Activated T-helper 2 cell treated with anti-CD3 and anti-CD28 coated beads, Interferon-gamma antibody, Interleukin-2, Interleukin-4, amounts not matched to agents 10 μg/mL and 5 μg/mL and 100 μg/mL, durations not matched to agents 14 hours and 24 hours and 36 hours (primary cell): ENCODE data around the gene IMP4. TPM values are rescaled to one million over a fixed set of nuclear protein-coding genes. Genes with fewer than 3 reads are reported as not detected.

ENCODE experiments used
- DNase-seq: peaks from one replicate; pipeline ENCODE4 v3.0.0; 2021; ENCODE audit warnings: low spot score
- H3K27ac Mint-ChIP-seq: one replicate; pipeline ENCODE4 v1.8.0; 2021; ENCODE audit warnings: mixed read lengths
- H3K27me3 Mint-ChIP-seq: one replicate; pipeline ENCODE4 v1.8.0; 2021; ENCODE audit warnings: low read depth, mixed read lengths
- H3K36me3 Mint-ChIP-seq: one replicate; pipeline ENCODE4 v1.8.0; 2021; ENCODE audit warnings: low read depth, mixed read lengths
- H3K4me1 Mint-ChIP-seq: one replicate; pipeline ENCODE4 v1.8.0; 2021; ENCODE audit warnings: low read depth, mixed read lengths
- H3K4me3 Mint-ChIP-seq: one replicate; pipeline ENCODE4 v1.8.0; 2021; ENCODE audit warnings: low read depth, mild to moderate bottlenecking, moderate library complexity, mixed read lengths
- H3K9me3 Mint-ChIP-seq: one replicate; pipeline ENCODE4 v1.8.0; 2021; ENCODE audit warnings: mixed read lengths
- intact Hi-C: fragments of 100-400 bp; cut with micrococcal nuclease; formaldehyde crosslinking; loops from one replicate; pipeline ENCODE4 v1.15.1; 2023
- total RNA-seq: library from RNA; stranded (reverse); gene quantifications from 2 replicates; pipeline ENCODE4 v1.2.3, GENCODE V29; 2022

Gene IMP4
- total RNA-seq, 1 donor from 2014 or later = 142 TPM

DNA sequence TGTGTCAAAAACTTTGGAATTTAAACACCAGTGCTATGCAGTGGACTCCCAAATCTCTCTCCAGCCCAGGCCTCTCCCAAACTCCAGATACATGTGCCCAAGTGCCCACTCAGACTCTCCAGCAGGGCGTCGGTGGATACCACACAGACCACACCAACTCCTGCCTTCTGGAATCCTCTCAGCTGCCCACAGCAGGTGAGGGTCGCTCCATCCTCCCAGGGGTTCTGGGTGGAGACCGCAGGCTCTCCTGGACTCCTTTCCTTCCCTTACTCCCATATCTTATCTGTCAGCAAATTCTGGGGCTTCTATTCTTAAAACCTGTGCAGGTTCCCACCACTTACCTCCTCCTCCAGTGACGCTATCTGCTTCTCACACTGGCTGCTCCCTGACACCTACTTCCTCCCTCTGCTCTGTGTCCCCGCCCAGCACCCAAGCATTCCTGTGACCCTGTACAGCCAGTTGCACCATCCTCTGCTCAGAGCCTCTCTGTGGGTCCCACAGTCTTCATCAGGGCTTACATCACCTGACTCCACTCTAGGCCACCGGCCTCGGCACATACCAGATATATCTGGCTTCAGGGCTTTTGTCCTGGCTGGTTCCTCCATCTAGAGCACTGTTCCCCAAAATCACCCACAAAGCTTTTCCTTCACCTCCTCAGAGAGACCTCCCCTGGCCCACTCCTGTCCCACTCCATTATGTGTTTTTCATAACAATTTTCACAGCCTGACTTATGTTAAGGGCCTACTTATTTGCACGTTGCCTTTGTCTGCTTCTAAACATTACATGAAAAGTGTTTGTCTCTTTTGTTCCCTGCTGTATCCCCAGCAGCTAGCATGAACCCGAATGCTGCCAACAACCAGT, 2.6 kb upstream of the IMP4 start:
- Mint-ChIP-seq H3K4me3 (no peak overlapping the region), H3K9me3 (no peaks in the 10 kb centered on the region), H3K36me3 (peaks cover 43% of the 10 kb centered on the region), H3K27ac (no peak overlapping the region), H3K27me3 (peaks cover 2% of the 10 kb centered on the region), H3K4me1 (peaks cover 9% of the 10 kb centered on the region)
- intact Hi-C loops = loop anchor here (5.0 to 10.0 kb wide), 2 partner anchors 185 to 752 kb away; partner anchors contain the start of gene FAM168B
- DNase-seq = no peak

DNA sequence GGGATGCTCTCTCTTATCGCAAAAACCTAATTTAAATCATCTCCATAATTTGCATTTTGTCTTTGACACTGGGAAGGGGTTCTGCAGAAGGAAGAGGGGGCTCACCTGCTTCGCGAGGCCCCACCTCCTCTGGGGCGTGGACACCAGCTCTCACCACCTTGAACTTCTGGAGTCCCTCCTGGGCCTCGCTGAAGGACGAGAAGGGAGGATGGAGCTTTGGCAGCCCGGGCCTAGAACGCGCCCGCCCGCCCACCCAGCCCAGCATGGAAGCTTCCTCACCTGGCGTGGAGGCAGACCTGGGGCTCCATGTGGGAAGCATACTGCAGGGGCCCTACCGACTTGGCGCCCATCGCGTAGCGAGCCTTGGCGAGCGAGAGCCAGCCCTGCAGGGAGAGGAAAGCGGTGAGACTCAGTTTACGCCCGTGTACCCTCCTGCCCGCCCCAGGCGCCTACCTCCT, 1.1 kb upstream of the IMP4 start:
- no peaks in the 10 kb centered on the region for H3K27me3 Mint-ChIP-seq
- no peak for DNase-seq
- H3K4me1 Mint-ChIP-seq = peaks cover 15% of the 10 kb centered on the region
- no peaks in the 10 kb centered on the region for H3K9me3 Mint-ChIP-seq
- H3K27ac Mint-ChIP-seq = peak overlapping the region; percentile 97
- H3K36me3 Mint-ChIP-seq = peaks cover 58% of the 10 kb centered on the region
- H3K4me3 Mint-ChIP-seq = peak overlapping the region; percentile 100
- intact Hi-C loops = loop anchor here (1.0 to 5.0 kb wide), 6 partner anchors 15 to 1151 kb away; partner anchors contain the start of genes FAM168B, MZT2A, PTPN18 and SMPD4

DNA sequence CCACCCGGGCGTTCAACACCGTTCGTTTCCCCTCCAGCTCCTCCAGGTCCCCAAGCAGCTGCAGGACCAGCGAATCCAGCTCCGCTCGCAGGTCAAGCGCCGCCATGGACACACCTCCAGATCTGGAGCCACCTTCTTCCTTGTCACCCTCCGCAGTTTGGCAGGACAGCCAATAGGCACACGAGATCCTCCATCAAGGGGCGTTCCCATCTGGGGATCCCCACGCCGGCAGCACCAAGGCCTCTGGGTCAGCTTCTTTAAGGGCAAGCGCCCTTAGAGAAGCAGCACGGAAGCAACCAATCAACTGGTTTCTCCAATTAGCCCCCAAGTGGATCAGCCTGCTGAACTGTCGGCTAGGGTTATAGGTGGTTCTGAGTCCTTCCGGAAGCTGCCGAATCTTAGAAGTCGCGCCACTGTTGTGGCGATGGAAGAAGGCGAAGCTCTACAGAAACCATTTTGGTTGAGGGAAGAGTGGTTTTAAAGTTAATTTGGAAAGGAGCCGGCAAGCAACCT, 621 bp upstream of the IMP4 start:
- H3K27ac Mint-ChIP-seq = peak overlapping the region; percentile 97
- H3K9me3 Mint-ChIP-seq = no peaks in the 10 kb centered on the region
- peaks cover 63% of the 10 kb centered on the region for H3K36me3 Mint-ChIP-seq
- peaks cover 15% of the 10 kb centered on the region for H3K4me1 Mint-ChIP-seq
- peak; percentile 86 for DNase-seq
- intact Hi-C loops = loop anchor here (1.0 to 5.0 kb wide), 6 partner anchors 14 to 1151 kb away; partner anchors contain the start of genes FAM168B, MZT2A, PTPN18 and SMPD4
- H3K27me3 Mint-ChIP-seq = no peaks in the 10 kb centered on the region
- peak overlapping the region; percentile 100 for H3K4me3 Mint-ChIP-seq

DNA sequence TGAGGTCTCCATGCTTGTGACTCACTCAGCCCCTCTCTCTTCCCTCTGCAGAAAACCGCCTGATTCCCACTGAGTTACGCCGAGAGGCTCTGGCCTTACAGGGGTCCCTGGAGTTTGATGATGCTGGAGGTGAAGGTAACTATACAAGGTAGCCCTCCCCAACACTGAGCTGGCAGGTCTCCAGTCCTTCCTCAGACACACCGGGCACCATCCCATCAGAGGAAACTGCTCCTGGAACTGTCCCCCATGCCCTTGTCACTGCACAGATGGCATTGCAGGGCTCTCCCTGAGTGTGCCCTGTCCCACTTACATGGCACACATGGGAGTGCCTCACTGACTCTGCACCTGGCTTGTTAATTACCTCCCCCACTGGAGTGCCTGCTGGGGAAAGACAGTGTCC, 1.9 kb downstream of the IMP4 start:
- Mint-ChIP-seq H3K36me3 (peaks cover 70% of the 10 kb centered on the region), H3K4me3 (peak overlapping the region; percentile 100), H3K27me3 (no peaks in the 10 kb centered on the region), H3K9me3 (no peaks in the 10 kb centered on the region), H3K27ac (no peak overlapping the region), H3K4me1 (peaks cover 21% of the 10 kb centered on the region)
- no peak for DNase-seq
- intact Hi-C loops = loop anchor here (5.0 kb wide), 1 partner anchor 748 kb away; the partner anchor contains the start of gene FAM168B

DNA sequence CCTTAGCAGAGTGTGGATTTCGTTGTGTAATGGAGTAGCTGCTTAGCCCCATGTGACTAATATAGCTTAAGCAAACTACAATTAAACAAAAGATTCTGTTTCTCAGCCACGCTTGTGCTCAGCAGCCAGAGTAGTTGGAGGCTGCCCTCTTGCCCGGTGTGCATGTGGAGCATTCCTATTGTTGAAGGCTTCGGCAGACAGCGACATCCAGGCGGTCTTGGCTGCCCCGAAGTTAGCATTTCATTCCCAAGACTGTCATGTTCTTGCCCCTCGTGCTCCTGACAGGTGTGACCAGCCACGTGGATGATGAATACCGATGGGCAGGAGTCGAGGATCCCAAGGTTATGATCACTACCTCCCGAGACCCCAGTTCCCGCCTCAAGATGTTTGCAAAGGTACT, 2.4 kb downstream of the IMP4 start:
- peak overlapping the region; percentile 57 for H3K4me3 Mint-ChIP-seq
- H3K9me3 Mint-ChIP-seq = no peaks in the 10 kb centered on the region
- H3K27me3 Mint-ChIP-seq = no peaks in the 10 kb centered on the region
- no peak for DNase-seq
- H3K27ac Mint-ChIP-seq = no peak overlapping the region
- peaks cover 22% of the 10 kb centered on the region for H3K4me1 Mint-ChIP-seq
- H3K36me3 Mint-ChIP-seq = peaks cover 64% of the 10 kb centered on the region
- intact Hi-C loops = no loop called here

DNA sequence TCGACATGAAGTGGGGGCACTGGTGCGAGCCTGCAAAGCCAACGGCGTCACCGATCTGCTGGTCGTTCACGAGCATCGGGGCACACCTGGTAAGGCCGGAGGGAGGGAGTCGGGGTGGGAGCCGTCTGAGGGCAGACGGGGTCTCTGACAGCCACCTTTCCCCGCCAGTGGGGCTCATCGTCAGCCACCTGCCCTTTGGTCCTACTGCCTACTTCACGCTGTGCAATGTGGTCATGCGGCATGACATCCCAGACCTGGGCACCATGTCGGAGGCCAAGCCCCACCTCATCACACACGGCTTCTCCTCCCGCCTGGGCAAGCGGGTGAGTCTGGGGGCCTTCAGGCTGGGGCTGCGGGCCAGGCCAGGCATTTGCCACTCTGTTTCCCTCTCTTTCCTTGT, 2.9 kb downstream of the IMP4 start:
- H3K27ac Mint-ChIP-seq = no peak overlapping the region
- H3K9me3 Mint-ChIP-seq = no peaks in the 10 kb centered on the region
- H3K4me3 Mint-ChIP-seq = no peak overlapping the region
- DNase-seq = no peak
- peaks cover 22% of the 10 kb centered on the region for H3K4me1 Mint-ChIP-seq
- H3K36me3 Mint-ChIP-seq = peaks cover 64% of the 10 kb centered on the region
- intact Hi-C loops = no loop called here
- no peaks in the 10 kb centered on the region for H3K27me3 Mint-ChIP-seq

DNA sequence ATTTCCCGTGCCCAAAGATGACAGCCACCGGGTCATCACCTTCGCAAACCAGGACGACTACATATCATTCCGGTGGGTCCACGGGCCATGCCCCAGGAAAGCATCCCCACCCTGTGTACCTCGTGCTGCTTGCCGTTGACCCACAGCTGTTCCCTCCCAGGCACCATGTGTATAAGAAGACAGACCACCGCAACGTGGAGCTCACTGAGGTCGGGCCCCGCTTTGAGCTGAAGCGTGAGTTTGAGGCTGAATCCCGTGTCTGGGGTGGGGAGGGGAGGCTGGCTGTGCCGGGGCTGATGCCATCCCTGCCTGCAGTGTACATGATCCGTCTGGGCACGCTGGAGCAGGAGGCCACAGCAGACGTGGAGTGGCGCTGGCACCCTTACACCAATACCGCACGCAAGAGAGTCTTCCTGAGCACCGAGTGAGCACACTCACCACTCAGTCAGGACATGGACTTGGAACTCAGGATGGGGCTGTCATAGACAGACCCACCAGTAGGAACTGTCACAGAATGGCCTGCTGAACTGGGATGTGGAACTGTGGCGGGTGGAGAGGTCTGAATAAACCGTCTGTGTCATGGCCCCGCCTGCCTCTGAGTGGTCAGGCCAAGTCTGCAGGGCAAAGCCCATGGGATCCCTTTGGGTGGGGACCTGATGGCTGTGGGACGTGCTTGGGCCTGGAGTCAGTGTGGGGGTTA, 3.5 kb downstream of the IMP4 start:
- Mint-ChIP-seq H3K36me3 (peaks cover 64% of the 10 kb centered on the region), H3K4me3 (no peak overlapping the region), H3K27me3 (no peaks in the 10 kb centered on the region), H3K4me1 (peaks cover 19% of the 10 kb centered on the region), H3K27ac (no peak overlapping the region), H3K9me3 (no peaks in the 10 kb centered on the region)
- intact Hi-C loops = no loop called here
- no peak for DNase-seq

DNA sequence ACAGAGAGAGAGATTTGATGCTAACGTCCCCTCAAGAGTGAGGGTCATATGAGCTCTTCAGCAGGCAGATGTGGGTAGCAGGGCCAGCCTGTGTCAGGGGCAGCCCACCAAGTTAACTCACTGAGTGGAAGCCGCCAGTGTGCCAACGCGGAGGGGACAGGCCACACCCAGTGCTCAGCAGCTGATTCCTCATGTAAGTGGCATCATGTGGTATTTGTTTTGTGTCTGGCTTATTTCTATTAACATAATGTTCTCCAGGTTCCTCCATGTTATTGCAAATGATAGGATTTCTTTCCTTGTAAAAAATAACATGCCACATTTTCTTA, 4.0 kb downstream of the IMP4 start:
- DNase-seq = no peak
- Mint-ChIP-seq H3K4me1 (peaks cover 16% of the 10 kb centered on the region), H3K27me3 (no peaks in the 10 kb centered on the region), H3K9me3 (no peaks in the 10 kb centered on the region), H3K27ac (no peak overlapping the region), H3K36me3 (peaks cover 65% of the 10 kb centered on the region), H3K4me3 (no peak overlapping the region)
- intact Hi-C loops = no loop called here

DNA sequence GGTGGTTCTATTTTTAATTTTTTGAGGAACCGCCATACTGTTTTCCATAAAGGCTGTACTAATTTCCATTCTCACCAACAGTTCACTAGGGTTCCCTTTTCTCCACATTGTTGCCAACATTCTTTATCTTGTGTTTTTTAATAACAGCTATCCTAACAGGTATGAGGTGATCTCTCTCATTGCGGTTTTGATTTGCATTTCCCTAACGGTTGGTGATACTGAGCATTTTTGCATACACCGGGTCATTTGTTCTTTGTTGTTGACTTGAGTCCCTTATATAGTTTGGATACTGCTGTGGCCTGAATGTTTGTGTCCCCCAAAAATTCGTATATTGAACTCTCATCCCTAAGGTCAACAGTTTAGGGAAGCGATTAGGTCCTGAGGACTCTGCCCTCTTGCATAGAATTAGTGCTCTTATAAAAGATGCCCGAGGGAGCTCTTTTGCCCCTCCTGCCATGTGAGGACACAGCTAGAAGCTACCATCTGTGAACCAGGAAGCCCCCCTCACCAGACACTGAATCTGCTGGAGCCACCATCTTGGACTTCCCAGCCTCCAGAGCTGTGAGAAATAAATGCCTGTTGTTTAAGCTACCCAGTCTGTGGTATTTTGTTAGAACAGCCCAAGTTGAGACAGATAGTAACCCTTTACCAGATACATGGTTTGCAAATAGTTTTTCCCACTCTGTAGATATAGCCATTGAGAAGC, 4.7 kb downstream of the IMP4 start:
- Mint-ChIP-seq H3K36me3 (peaks cover 65% of the 10 kb centered on the region), H3K27ac (peak overlapping the region; percentile 5), H3K9me3 (no peaks in the 10 kb centered on the region), H3K4me3 (no peak overlapping the region), H3K27me3 (no peaks in the 10 kb centered on the region), H3K4me1 (peaks cover 14% of the 10 kb centered on the region)
- intact Hi-C loops = no loop called here
- no peak for DNase-seq

DNA sequence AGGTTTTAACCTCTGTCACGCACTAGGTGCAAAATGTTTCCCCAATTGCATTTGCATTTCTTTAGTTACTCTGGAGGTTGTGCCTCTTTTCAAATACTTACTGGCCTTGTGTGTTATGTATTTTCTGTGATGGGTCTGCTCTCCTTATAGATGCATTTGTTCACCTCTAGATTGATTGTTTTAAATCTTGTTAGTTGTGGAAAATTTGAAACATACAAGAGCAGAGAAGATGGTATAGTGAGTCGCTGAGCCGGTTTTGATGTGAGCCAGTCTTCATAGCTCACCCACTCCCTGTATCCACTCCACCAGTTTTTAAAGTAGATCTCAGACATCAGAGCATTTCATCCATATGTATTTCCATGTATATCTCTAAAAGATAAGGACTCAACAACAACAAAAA, 6.5 kb downstream of the IMP4 start:
- H3K27me3 Mint-ChIP-seq = no peaks in the 10 kb centered on the region
- H3K36me3 Mint-ChIP-seq = peaks cover 55% of the 10 kb centered on the region
- intact Hi-C loops = no loop called here
- no peaks in the 10 kb centered on the region for H3K9me3 Mint-ChIP-seq
- DNase-seq = no peak
- no peak overlapping the region for H3K27ac Mint-ChIP-seq
- H3K4me3 Mint-ChIP-seq = no peak overlapping the region
- H3K4me1 Mint-ChIP-seq = peaks cover 14% of the 10 kb centered on the region

DNA sequence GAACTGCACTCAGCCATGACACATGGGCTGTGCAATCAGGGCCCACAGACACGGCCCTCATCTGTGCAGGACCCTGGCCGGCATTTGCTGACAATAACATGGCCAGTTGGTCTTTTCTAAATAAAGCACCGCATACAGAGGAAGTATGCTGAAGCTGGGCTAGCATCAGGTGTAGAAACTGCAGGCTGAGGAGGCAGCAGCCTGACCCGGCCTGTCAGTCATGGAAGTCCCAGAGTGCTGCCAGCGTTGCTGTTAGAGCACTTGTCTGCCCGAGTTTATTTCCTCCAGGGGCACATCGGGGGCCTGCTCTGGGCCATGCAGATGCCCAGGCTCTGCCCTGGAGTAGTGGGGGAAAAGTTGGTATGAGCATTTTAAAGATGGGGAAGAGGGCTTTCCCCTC, 9.0 kb downstream of the IMP4 start:
- no peak for DNase-seq
- H3K27me3 Mint-ChIP-seq = no peaks in the 10 kb centered on the region
- H3K4me3 Mint-ChIP-seq = no peak overlapping the region
- H3K36me3 Mint-ChIP-seq = peaks cover 30% of the 10 kb centered on the region
- intact Hi-C loops = no loop called here
- no peak overlapping the region for H3K27ac Mint-ChIP-seq
- H3K9me3 Mint-ChIP-seq = no peaks in the 10 kb centered on the region
- peaks cover 20% of the 10 kb centered on the region for H3K4me1 Mint-ChIP-seq

DNA sequence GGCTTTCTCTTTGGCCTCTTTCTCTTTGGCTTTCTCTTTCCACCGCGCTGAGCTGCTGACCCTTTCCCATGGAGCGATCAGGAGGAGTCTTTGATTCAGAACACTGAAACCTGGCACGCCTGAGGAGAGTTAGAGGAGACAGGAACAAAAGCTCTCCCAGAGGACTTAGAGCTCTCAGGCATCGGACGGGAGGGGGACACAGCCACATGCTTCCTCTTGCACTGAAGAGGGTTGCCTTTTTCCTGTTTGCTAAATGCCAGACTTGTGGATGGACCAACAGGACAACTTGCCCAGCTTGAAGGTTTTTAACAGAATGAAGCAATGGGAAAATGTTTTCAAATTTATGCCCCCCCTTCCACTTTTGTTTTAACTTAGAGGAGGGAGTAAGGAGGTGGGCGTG, 9.5 kb downstream of the IMP4 start:
- no peak overlapping the region for H3K27ac Mint-ChIP-seq
- H3K27me3 Mint-ChIP-seq = no peaks in the 10 kb centered on the region
- intact Hi-C loops = no loop called here
- DNase-seq = no peak
- H3K4me1 Mint-ChIP-seq = peaks cover 20% of the 10 kb centered on the region
- peaks cover 25% of the 10 kb centered on the region for H3K36me3 Mint-ChIP-seq
- no peaks in the 10 kb centered on the region for H3K9me3 Mint-ChIP-seq
- no peak overlapping the region for H3K4me3 Mint-ChIP-seq
